ENCODE measurements around the gene MMP15.

Gene MMP15

DNA sequence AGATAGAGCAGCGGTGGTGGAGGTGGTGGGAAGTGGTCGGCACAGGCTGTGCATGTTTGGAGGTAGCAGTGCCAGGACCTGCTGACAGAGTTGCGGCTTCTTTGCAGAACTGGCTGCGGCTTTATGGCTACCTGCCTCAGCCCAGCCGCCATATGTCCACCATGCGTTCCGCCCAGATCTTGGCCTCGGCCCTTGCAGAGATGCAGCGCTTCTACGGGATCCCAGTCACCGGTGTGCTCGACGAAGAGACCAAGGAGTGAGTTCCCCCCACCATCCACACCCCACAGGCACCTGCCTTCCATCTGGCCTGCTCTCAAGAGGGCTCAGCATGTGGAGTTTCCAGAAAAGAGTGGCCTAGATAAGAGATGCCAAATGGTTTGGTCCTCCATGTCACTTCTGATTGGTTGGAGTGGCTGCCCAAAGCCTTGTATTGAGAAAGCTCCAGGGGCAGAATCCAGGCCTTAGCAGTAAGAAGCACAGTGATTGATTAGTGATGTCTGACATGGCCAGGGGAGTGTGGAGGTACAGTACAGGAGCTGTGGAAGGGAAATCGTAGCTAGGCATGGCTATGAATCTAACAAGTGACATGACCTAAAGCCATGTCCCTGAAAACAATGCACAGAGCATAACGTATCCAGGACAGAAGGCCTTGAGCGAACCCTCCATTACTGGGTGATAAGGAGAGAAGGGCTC lies 12.0 kb downstream of the MMP15 start:
- no peak for DNase-seq

DNA sequence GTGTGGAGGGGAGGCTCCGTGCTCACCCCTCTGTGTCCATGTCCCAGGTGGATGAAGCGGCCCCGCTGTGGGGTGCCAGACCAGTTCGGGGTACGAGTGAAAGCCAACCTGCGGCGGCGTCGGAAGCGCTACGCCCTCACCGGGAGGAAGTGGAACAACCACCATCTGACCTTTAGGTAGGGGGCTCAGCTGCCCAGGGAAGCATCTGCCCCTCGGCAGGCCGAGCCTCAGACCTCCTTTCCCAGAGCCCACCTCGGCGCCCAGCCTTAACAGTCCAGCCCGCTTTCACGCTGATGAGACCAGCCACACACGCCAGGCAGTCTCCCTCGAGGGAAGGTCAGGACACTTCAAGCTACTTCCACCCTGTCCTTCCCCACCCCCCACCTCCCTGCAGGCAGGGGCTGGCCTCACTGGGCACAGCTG lies 12.7 kb downstream of the MMP15 start:
- DNase-seq, result no peak

DNA sequence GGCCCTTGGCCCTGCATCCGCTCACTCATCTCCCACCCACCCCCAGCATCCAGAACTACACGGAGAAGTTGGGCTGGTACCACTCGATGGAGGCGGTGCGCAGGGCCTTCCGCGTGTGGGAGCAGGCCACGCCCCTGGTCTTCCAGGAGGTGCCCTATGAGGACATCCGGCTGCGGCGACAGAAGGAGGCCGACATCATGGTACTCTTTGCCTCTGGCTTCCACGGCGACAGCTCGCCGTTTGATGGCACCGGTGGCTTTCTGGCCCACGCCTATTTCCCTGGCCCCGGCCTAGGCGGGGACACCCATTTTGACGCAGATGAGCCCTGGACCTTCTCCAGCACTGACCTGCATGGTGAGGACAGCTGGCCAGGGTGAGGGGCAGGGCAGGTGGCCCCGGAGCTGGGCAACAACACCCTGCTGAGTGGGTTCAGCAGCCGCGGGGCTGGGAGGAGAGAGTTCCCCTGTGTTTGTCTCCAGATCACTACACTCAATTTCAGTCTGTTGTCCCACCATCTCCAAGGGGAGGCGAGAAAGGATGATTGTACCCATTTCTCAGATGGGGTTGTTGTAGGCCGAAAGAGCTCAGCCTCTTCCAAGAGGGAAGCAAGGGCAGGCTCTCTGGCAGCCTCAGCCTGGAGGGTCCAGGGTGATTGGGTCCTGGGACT lies 14.4 kb downstream of the MMP15 start:
- no peak for DNase-seq

DNA sequence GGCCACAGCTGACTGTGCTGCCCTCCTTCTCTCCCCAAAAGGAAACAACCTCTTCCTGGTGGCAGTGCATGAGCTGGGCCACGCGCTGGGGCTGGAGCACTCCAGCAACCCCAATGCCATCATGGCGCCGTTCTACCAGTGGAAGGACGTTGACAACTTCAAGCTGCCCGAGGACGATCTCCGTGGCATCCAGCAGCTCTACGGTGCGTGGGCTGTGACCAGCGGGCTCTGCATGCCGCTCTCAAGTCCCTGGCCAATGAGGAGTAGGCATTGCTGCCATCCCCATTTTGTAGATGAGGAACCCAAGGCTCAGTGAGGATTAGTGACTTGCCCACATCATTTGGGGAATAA lies 14.9 kb downstream of the MMP15 start:
- DNase-seq, result no peak

DNA sequence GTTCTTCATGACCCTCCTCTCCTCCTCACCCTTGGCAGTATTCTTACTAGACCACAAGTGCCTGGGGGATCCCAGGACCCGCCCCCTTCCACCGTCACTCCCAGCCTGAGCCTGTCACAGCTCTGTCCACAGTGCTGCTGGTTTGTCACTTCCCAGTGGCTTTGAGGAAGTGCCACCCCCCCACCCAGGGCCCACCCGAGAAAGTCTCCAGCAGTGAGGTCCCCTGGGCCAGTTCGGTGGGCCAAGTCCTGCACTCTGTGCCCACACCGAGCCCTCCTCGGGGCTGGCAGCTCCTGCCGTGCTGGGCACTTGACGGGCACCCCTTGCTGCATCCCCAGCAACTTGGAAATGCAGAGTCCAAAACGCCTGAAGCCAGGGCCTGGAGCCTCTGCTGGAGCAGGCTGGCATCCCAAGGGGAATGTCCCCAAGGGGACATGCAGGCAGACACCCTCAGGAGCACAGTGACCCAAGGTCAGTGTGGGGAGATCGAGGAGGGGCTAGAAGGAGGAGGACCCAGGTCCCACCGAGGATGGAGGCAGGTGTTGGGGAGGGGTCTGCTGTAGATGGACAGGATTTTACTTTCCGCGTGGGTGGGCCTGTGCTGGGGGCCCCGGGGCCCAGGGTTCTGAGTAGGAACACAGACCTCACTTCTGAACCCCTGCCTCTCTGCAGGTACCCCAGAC lies 15.5 kb downstream of the MMP15 start:
- DNase-seq, result no peak

DNA sequence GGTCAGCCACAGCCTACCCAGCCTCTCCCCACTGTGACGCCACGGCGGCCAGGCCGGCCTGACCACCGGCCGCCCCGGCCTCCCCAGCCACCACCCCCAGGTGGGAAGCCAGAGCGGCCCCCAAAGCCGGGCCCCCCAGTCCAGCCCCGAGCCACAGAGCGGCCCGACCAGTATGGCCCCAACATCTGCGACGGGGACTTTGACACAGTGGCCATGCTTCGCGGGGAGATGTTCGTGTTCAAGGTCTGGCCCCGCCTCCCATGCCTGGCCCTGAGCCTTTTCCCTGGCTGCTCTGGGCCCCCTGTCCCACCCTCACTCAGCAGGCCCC lies 16.0 kb downstream of the MMP15 start:
- DNase-seq, result no peak

DNA sequence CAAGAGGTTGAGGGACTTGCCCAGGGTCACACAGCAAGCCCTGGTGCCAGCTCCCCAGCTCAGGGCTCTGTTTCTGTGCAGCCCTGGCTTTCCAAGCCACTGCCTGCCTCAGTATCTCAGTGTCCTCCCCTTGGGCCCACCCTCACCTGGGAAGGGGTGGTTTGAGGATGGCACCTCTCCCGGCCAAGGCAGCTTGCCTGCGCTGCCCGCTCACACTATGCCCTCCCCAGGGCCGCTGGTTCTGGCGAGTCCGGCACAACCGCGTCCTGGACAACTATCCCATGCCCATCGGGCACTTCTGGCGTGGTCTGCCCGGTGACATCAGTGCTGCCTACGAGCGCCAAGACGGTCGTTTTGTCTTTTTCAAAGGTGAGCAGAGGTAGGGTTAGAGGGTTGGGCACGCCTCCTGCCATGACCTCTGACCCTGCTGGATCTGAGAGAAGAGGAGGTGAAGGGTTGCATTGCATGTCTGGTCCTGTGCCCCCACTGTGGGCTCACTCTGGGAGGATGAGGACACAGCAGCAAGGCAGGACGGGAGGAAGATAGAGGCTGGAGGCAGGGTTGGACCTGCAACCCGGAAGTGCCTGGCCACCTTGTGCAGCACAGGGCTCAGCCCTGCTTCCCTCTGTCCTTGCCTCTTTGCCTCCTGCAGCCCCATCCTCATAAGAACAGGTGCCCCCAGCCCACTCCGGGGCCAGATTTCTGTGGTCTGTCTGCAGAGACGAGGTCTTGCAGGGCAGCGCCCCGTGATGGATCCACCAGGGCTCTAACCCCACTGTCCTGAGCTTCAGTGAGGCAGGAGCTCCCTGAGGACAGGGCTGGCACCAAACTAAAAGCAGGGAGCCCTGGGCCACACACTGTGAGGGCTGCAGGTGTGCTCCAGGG lies 16.7 kb downstream of the MMP15 start:
- no peak for DNase-seq

DNA sequence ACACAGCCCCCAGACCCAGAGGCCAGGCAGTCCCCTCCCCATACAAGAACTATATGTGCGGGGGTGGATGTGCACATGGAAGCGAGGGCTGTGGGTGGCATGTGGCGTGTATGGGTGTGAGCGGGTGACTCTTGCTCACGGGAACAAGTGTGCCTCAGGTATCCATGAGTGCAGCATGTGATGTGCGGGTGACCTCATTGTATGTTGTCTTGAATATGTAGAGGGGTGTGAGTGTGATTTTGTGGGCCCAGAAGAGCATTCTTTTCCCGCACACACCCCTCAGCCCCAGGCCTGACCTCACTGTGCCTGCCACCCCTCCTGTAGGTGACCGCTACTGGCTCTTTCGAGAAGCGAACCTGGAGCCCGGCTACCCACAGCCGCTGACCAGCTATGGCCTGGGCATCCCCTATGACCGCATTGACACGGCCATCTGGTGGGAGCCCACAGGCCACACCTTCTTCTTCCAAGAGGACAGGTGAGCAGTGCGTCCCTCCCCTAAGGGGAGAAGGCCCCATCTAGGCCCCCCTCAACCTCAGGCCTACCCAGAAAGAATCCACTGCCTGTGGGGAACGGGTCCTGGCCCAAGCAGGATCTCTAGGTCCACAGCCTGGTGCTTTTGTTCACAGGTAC lies 17.4 kb downstream of the MMP15 start:
- DNase-seq, result no peak

DNA sequence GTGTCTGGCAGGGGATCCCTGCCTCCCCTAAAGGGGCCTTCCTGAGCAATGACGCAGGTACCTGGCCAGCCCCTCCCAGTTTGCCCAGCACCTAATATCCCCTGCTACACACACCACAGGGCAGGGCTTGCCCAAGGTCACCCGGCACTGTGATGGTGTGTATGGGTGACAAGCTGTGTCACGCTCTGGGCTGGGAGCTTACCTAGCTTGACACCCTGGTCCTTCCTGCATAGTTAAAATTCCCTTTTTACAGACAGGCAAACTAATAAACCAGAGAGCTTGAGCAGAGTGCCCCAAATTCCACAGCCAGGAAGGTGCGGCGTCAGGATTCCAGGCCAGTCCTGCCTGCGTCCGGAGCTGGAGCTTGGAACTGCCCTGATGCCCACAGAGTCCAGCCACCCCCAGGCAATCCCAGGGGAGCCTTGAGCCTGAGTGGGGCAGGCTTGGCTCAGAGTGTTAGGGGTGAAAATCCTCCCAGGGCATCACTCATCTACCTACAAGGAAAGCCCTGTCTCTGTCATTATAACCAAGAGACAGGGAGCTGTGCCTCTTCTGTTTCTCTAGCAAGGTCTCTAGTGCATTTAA lies 18.1 kb downstream of the MMP15 start:
- no peak for DNase-seq

DNA sequence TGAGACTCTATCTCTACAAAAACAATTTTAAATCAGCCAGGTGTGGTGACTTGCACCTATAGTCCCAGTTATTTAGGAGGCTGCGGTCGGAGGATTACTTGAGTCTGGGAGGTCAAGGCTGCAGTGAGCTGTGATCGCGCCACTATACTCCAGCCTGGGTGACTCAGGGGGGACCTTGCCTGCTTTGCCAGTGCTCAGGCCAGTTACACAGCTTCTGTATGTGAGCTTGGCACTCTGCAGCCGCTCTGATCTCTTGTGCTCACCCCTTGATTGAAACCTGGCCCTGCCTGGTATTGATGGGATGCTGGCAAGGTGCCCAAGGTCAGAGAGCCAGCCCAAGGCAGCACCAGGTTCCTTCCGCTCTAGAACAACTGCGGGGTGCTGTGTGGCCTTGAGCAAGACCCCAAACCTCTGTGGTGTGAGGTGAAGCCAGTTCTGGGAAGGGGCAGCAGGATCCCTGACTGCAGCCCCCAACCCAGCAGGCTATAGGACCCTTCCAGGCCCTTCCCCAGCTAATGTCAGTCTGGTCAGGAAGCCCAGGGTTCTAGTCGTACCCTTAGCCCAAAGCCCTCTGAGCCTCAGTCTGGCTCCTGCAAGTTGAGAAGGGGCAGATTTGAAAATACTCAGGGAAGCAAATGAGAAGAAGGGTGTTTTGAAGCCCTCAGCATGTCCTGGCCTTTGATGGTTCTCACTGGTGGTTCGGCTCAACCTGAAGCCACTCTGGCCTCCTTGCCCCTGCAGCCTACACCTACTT lies 18.9 kb downstream of the MMP15 start:
- DNase-seq, result no peak

DNA sequence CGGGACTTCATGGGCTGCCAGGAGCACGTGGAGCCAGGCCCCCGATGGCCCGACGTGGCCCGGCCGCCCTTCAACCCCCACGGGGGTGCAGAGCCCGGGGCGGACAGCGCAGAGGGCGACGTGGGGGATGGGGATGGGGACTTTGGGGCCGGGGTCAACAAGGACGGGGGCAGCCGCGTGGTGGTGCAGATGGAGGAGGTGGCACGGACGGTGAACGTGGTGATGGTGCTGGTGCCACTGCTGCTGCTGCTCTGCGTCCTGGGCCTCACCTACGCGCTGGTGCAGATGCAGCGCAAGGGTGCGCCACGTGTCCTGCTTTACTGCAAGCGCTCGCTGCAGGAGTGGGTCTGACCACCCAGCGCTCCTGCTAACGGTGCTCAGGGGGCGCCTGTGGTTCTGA lies 19.5 kb downstream of the MMP15 start:
- DNase-seq, result no peak

DNA sequence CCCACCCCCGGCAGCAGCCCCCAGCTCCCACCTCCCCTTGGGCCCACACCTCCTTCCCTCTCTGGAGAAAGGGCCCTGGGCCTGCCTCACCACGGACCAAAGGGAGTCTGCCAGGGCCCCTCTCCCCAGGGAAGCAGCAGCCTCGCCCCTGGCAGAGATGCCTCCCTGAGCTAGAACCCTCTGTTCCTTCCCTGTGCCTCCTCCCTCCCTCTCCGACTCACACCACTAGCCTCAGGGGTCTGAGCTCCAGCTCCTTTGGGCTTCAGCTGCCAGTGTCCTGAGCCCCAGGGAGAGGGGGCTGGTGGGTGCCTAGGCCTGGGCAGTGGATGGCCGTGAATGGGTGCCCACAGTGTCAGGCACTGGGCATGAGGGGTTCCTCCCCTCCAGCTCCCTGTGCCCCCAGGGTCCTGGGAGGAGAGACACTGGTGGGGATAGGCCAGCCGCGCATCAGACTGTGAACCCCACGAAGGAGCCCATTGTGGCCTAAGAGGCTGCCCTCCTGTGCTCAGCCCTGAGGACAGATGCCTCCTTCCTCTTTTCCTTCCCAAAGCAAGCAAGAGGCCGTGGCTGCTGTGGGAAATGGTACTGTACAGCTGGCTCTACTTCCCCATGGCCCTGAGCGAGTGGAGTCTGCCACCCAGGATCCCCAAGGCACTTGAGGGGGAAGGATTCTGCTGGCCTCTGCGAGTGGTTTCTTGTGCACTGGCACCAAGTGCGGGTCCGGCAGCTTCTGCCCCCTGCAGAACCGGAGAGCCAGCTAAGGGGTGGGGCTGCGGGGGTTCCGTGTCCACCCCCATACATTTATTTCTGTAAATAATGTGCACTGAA lies 20.7 kb downstream of the MMP15 start:
- no peak for DNase-seq

DNA sequence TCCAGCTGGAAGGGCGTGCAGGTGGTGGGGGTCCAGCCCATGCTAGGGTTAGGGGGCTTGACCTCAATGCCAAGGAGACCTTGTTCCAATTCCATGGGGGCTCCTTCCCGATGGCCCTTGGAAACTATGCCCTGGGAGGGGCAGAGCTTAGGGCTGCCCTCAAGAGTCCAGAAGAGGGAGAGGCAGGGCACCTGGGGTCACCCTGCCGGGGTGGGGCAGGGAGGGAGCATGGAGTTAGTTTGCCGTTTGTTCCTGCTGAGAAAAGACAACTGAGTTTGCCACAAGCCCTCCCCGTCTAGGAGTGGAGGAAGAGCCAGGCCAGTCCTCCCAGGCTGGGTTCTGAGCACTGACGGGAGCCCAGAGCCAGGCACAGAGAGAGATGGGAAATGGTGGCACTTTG lies 21.4 kb downstream of the MMP15 start:
- no peak for DNase-seq

DNA sequence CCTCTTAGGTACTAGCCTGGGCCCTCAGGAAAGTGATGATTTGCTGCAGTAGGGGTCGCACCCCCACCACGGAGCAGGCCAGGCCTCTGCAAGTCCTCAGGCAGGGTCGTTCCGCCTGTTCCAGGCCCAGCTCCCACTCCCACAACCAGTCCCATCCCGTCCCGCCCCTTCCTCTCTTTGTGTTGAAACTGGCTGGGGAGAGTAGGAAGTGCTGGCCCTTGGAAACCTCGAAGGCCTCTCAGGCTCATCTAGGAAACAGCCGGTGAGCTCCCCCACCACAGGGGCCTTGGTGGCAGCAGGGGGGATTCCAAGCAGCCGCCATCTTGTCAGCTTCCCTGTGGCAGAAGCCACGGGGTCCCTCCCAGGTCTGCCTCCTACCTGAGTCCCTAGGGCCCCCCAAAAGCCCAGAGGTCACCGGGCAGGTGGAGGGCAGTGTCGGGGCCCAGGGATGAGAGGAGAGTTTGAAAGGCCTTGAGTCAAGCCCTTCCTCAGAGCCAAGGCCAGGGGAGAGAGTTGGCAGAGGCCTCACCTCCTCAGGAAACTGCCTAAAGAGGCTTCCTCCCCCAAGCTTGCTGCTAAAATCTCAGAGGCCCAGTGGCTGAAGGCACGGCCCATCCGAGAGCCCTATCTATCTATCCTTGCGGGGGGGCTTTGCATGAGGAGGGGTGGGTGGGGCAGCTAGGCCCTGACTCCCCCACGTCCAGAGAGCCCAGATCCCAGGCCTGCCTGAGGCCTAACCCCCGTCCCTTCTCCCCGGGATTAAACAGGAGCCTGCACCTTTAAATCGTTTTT lies 22.2 kb downstream of the MMP15 start:
- no peak for DNase-seq

DNA sequence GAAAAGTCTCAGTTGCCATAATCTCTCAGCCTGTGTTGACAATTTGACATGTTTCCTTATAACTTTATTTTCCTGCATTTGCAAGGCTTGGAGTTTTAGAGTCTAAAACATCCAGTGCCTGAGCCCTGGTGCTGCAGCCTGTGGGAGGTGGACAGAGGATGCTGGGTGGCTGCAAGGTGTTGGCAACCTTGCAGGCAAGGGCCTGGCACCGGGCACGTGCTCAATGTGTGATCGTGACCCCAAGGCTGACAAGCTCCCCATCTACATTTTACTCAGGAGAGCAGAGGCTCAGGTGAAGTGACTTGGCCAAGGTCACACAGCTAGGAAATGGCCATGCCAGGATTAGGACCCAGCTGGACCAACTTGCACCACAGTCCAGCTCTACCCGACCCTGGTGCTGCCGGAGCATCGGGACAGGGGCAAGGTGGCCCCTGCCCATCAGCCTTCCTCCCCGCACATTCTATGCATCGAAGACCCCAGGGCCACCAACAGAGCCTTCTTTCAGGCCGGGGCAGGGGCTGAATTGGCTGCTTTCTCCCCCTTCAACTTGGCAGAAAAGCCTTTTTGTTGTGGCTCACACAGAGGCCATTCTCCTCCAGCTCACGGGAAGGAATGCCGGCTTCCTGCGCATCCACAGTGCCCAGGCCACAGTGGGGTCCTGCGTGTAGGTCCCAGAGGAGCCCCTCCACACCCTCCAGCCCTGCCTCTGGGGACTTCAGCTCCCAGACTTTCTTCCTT lies 23.1 kb downstream of the MMP15 start:
- DNase-seq, result no peak

DNA sequence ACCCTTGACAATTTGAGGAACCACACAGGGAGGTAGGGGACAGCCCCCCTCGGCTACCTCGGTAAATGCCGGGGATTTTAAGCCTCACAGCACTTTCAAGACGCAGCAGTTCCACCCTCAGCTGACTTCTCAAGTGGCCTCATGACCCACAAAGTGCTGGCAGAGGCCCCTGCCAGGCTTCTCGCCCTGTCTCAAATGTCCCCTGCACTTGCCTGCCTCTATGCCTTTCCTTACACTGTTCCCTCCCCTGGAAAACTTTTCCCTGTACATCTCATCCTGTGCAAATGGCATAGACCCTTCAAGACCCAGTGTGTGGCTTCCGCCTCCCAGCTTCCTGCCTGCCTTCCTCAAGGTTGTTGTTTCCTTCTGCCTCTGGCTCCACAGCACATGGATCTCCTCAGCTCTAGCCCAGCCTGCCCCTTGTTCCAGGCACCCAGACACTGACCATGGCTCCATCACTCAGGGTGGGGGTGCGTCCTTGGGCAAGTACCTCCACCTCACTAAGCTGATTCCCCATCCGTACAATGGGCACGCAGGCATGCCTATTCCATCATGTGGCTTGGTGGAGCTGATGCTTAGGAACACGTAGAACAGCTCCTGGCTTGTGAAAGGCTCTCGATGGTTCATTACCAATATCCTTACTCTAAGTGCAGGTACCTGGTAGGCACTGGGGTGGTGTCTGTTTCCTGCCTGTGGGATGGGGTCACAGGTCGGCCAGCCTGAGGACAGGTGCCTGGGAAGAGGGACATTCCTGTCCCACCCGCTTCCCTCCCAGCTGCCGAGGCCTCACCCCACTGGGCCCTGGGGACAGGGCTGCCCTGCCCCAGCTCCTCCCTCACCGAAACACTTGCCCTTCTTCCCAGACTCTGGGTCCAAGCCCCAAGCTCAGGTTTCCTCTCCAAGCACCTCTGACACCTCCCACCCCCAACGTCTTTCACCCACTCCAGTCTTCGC lies 24.0 kb downstream of the MMP15 start:
- no peak for DNase-seq

DNA sequence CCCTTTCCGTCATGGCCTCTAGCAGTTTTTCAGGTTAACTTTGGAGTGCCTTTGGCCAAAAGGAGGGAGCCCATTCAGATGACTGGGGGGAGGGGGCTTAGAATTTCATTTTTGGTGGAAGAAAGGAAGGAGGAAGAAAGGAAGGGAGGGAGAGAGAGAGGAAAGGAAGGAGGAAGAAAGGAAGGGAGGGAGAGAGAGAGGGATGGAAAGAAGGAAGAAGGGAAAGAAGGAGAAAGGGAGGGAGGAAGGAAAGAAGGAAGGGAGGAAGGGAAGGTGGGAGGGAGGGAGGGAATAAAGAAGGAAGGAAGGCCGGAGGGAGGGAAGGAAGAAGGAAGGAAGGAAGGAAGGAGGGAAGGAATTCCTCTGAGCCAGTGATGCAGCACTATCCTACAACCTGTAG lies 25.7 kb downstream of the MMP15 start:
- DNase-seq, result no peak
